Measurements from ENCODE around the gene EXTL1.

DNA sequence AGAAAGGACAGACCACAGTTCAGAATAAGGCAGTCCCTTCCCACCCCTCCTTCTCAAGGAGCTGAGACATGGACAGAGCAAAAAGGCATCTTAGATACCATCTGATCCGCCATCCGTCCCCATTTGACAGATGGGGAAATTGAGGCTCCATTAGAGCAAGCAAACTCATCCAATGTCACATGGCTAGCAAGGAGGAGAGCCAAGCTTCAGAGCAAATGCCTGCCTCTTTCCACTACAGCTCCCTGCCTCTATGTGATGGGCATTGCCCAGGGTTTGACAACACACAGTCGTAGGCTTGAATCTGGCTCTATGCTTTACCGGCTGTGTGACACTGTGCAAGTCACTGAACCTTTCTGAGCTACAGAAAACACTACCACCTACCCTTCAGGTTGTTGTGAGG lies 20.4 kb downstream of the EXTL1 start:
- TF ChIP-seq POLR2A (IDR thresholded peaks at IDR 0.05) (no peak), CTCF (IDR thresholded peaks at IDR 0.05) (no peak)

Data from esophagus squamous epithelium (tissue), 4 donors.